ENCODE data around the gene PAPSS2.

DNA sequence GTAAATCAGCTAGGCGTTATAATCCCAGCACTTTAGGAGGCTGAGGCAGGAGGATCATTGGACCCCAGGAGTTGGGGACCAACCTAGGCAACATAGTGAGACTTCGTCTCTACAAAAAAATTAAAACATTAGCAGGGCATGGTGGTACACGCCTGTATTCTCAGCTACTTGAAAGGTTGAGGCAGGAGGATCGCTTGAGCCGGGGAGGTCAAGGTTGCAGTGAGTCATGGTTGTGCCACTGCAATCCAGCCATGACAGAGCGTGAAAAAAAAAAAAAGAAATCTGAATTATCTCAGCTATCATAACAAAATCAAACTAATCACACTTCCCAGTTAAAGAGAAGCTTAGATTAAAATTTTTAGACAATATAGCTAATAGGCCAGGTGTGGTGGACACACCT is 123.0 kb downstream of the PAPSS2 start:
- TF ChIP-seq NR3C1 (CRISPR knock-in tag; conservative IDR thresholded peaks at IDR 0.05; ENCODE audit: low read depth) (no peak), TCF7 (CRISPR knock-in tag; IDR thresholded peaks at IDR 0.05; ENCODE audit: low read depth) (no peak), ATF1 (CRISPR knock-in tag; IDR thresholded peaks at IDR 0.05) (no peak), NFYB (CRISPR knock-in tag; conservative IDR thresholded peaks at IDR 0.05; ENCODE audit: low read depth) (no peak), NR1H2 (CRISPR knock-in tag; IDR thresholded peaks at IDR 0.05) (no peak), CBFB (CRISPR knock-in tag; IDR thresholded peaks at IDR 0.05; ENCODE audit: low read depth) (no peak), FOXK1 (CRISPR knock-in tag; IDR thresholded peaks at IDR 0.05) (no peak), ZNF263 (CRISPR knock-in tag; IDR thresholded peaks at IDR 0.05; ENCODE audit: low read depth) (no peak)
- TF ChIP-seq, protein P1, sequence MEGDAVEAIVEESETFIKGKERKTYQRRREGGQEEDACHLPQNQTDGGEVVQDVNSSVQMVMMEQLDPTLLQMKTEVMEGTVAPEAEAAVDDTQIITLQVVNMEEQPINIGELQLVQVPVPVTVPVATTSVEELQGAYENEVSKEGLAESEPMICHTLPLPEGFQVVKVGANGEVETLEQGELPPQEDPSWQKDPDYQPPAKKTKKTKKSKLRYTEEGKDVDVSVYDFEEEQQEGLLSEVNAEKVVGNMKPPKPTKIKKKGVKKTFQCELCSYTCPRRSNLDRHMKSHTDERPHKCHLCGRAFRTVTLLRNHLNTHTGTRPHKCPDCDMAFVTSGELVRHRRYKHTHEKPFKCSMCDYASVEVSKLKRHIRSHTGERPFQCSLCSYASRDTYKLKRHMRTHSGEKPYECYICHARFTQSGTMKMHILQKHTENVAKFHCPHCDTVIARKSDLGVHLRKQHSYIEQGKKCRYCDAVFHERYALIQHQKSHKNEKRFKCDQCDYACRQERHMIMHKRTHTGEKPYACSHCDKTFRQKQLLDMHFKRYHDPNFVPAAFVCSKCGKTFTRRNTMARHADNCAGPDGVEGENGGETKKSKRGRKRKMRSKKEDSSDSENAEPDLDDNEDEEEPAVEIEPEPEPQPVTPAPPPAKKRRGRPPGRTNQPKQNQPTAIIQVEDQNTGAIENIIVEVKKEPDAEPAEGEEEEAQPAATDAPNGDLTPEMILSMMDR (IDR thresholded peaks at IDR 0.05), result no peak
- TF ChIP-seq, protein P2, sequence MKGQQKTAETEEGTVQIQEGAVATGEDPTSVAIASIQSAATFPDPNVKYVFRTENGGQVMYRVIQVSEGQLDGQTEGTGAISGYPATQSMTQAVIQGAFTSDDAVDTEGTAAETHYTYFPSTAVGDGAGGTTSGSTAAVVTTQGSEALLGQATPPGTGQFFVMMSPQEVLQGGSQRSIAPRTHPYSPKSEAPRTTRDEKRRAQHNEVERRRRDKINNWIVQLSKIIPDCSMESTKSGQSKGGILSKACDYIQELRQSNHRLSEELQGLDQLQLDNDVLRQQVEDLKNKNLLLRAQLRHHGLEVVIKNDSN (CRISPR knock-in tag; IDR thresholded peaks at IDR 0.05), result no peak
- TF ChIP-seq, protein P3, sequence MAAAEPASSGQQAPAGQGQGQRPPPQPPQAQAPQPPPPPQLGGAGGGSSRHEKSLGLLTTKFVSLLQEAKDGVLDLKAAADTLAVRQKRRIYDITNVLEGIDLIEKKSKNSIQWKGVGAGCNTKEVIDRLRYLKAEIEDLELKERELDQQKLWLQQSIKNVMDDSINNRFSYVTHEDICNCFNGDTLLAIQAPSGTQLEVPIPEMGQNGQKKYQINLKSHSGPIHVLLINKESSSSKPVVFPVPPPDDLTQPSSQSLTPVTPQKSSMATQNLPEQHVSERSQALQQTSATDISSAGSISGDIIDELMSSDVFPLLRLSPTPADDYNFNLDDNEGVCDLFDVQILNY (CRISPR knock-in tag; IDR thresholded peaks at IDR 0.05), result no peak
- TF ChIP-seq, protein P4, sequence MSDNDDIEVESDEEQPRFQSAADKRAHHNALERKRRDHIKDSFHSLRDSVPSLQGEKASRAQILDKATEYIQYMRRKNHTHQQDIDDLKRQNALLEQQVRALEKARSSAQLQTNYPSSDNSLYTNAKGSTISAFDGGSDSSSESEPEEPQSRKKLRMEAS (CRISPR knock-in tag; IDR thresholded peaks at IDR 0.05), result no peak
- TF ChIP-seq, protein P5, sequence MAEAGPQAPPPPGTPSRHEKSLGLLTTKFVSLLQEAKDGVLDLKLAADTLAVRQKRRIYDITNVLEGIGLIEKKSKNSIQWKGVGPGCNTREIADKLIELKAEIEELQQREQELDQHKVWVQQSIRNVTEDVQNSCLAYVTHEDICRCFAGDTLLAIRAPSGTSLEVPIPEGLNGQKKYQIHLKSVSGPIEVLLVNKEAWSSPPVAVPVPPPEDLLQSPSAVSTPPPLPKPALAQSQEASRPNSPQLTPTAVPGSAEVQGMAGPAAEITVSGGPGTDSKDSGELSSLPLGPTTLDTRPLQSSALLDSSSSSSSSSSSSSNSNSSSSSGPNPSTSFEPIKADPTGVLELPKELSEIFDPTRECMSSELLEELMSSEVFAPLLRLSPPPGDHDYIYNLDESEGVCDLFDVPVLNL (CRISPR knock-in tag; IDR thresholded peaks at IDR 0.05; ENCODE audit: borderline replicate concordance, low read depth), result no peak
- TF ChIP-seq, protein P6, sequence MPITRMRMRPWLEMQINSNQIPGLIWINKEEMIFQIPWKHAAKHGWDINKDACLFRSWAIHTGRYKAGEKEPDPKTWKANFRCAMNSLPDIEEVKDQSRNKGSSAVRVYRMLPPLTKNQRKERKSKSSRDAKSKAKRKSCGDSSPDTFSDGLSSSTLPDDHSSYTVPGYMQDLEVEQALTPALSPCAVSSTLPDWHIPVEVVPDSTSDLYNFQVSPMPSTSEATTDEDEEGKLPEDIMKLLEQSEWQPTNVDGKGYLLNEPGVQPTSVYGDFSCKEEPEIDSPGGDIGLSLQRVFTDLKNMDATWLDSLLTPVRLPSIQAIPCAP (CRISPR knock-in tag; IDR thresholded peaks at IDR 0.05), result no peak

Data from WTC11 (cell line).